Motor neuron (in vitro differentiated cells): ENCODE results near the gene ZNF891. TPM values are rescaled to one million over a fixed set of nuclear protein-coding genes. Genes with fewer than 3 reads are reported as not detected.
A peak's percentile ranks its signal among the peaks of the same experiment; 100 is the strongest.

Experiments used
- ATAC-seq, 8 experiments: fragments of 200-7000 bp; cut with Tn5 transposase; replicated peaks in 6 of 8; 2 replicates each; pipeline ENCODE4 v1.8.0; 2021; ENCODE audit warnings: mild to moderate bottlenecking in 8 of 8, moderate library complexity in 8 of 8
- H3K27ac ChIP-seq, 2 donors: fragments of 250-450 bp; sonication (Bioruptor Pico); 2 replicates each; pipeline ENCODE4 v1.9.0; 2021; ENCODE audit warnings: antibody characterized with exemption in 2 of 2, mild to moderate bottlenecking in 2 of 2, moderate library complexity in 1 of 2
- H3K4me1 ChIP-seq, 2 donors: fragments of 250-450 bp; sonication (Bioruptor Pico); replicated peaks in 1 of 2; 2 replicates each; pipeline ENCODE4 v1.6.1; 2021; ENCODE audit warnings: antibody characterized with exemption in 2 of 2, mild to moderate bottlenecking in 2 of 2, moderate library complexity in 1 of 2
- H3K4me3 ChIP-seq, 5 donors: fragments of 250-450 bp; sonication (Bioruptor Pico); 2 replicates each; pipeline ENCODE4 v1.9.0; 2021; ENCODE audit warnings: antibody characterized with exemption in 5 of 5, mild to moderate bottlenecking in 5 of 5, moderate library complexity in 4 of 5
- WGBS, 10 experiments: fragments of 450-650 bp; shearing (Covaris generic); methylation state at CpG; one replicate each; pipeline ENCODE4 v1.0.0; 2022; 5-methylcytosine and 5-hydroxymethylcytosine counted together
- in situ Hi-C, 9 experiments: fragments of 400-800 bp; cut with MboI; loops; one replicate each; pipeline ENCODE4 v1.15.0; 2021; ENCODE audit warnings: low sequenced_read_pairs in 9 of 9, low pct_unique_long_range_greater_than_20kb in 2 of 9; ENCODE audit not compliant: unreplicated experiment in 9 of 9
- total RNA-seq, 8 experiments: library from RNA; unstranded; fragments of 300-600 nt; gene quantifications; 2 replicates each; pipeline versions ENCODE4 v1.2.3 to v1.2.4, GENCODE V29; 2022

ZNF891 gene
- total RNA-seq: 1 to 10 TPM; 1.2 to 6.4 (median 4.1) TPM

GRCh38 chr12:133130038-133130807, at the start of gene ZNF891, which contains the start of gene ZNF10:
ZNF891 (minus strand) TSS chr12:133130274; CDS start chr12:133121918, 8,356 bp downstream.
ZNF10 (plus strand) TSS chr12:133130627; CDS start chr12:133144493, 13,866 bp downstream.
- peak; percentile 89 to 98 (median 97) for ATAC-seq
- Histone ChIP-seq H3K27ac (peak within 1 kb of the TSS; percentile 78 to 91), H3K4me3 (peak within 1 kb of the TSS; percentile 54 to 91 (median 73)), H3K4me1 (peaks cover 0 to 6% of the 10 kb centered on the region in 2 donors)
- in situ Hi-C loops: no loop called here
- 0 to 15% (median 1%) methylated on average over 2 to 18 of the region's 87 CpGs; no CpG with 5 or more reads in 6 of the 10 experiments for WGBS, 10 experiments

GRCh38 chr12:133174901-133175300, 44.8 kb upstream of the ZNF891 start:
- in situ Hi-C loops: no loop called here
- no peak for ATAC-seq
- Histone ChIP-seq H3K27ac (no peak overlapping the region), H3K4me3 (no peak overlapping the region), H3K4me1 (no peaks in the 10 kb centered on the region)
- 0 to 100% (median 50%) methylated on average over 1 of the region's 1 CpG; no CpG with 5 or more reads in 1 of the 10 experiments for WGBS, 10 experiments

GRCh38 chr12:133172491-133172890, 42.4 kb upstream of the ZNF891 start:
- in situ Hi-C loops: no loop called here
- ATAC-seq: peak in 1 of 8 experiments; percentile 74
- WGBS, 10 experiments: no CpG with 5 or more reads among the region's 1 CpG
- Histone ChIP-seq H3K4me3 (no peak overlapping the region), H3K4me1 (no peaks in the 10 kb centered on the region), H3K27ac (no peak overlapping the region)

- no peaks in the 10 kb centered on the region for H3K4me1 ChIP-seq
- WGBS, 10 experiments: 15 to 94% (median 83%) methylated on average over 1 to 3 of the region's 3 CpGs; no CpG with 5 or more reads in 2 of the 10 experiments
- no peak for ATAC-seq
Measured at GRCh38 chr12:133165776-133166175, 35.7 kb upstream of the ZNF891 start.

DNA sequence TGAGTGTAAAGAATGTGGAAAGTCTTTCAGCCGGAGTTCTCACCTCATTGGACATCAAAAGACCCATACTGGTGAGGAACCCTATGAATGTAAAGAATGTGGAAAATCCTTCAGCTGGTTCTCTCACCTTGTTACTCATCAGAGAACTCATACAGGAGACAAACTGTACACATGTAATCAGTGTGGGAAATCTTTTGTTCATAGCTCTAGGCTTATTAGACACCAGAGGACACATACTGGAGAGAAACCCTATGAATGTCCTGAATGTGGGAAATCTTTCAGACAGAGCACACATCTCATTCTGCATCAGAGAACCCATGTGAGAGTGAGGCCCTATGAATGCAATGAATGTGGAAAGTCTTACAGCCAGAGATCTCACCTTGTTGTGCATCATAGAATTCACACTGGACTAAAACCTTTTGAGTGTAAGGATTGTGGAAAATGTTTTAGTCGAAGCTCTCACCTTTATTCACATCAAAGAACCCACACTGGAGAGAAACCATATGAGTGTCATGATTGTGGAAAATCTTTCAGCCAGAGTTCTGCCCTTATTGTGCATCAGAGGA, 26.1 kb upstream of the ZNF891 start:
- in situ Hi-C loops: no loop called here
- Histone ChIP-seq H3K4me3 (no peak overlapping the region), H3K4me1 (no peaks in the 10 kb centered on the region), H3K27ac (no peak overlapping the region)
- 46 to 100% (median 100%) methylated on average over 1 to 2 of the region's 2 CpGs; no CpG with 5 or more reads in 3 of the 10 experiments for WGBS, 10 experiments
- ATAC-seq: no peak

More at GRCh38 chr12:133165776-133166175, 35.7 kb upstream of the ZNF891 start:
- in situ Hi-C loops: no loop called here
- H3K27ac ChIP-seq: no peak overlapping the region
- no peak overlapping the region for H3K4me3 ChIP-seq

- in situ Hi-C loops: no loop called here
- Histone ChIP-seq H3K4me3 (no peak overlapping the region), H3K27ac (no peak overlapping the region), H3K4me1 (no peaks in the 10 kb centered on the region)
- 50 to 100% (median 94%) methylated on average over 1 to 2 of the region's 2 CpGs; no CpG with 5 or more reads in 2 of the 10 experiments for WGBS, 10 experiments
- ATAC-seq: no peak
Measured at GRCh38 chr12:133145981-133146380, 15.9 kb upstream of the ZNF891 start.

DNA sequence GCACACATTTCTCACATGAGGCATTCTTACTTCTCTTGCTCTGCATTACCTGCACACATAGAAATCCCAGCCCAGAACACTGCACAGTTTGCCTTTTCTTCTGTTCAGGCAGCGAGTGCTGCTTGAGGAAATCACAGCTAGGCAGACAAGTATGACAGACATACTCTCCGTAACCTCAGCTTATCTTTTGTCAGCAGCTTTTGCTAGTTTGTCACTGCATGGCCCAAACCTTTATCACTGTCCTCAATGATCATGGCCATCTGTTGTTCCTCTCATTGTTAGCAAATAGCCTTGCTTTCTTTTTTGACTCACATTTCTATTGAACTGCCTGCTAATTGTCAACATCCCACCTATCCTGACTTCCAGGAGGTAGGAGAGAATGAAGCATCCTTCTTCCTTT, 5.7 kb upstream of the ZNF891 start:
- 57 to 100% (median 89%) methylated on average over 1 to 2 of the region's 2 CpGs; no CpG with 5 or more reads in 2 of the 10 experiments for WGBS, 10 experiments
- no peak for ATAC-seq
- in situ Hi-C loops: no loop called here

DNA sequence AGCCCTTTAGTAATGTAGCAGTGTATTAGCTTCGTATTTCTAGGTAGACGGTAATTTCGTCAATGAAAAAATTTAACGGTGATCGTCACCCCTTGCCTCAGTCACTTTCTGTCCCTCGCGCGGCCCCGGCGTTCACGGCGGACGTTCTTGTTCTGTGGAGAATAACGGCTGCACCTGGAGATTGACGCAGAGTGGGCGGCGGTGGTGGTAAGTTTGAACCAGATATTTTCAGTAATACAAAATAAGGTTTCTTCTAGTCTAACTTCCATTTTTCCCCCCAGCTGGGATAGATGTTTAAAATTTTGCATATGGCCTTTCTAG, 694 bp upstream of the ZNF891 start:
- Histone ChIP-seq H3K4me3 (peak overlapping the region; percentile 54 to 91 (median 73)), H3K4me1 (peaks cover 0 to 6% of the 10 kb centered on the region in 2 donors), H3K27ac (peak overlapping the region; percentile 78 to 91)
- ATAC-seq: peak in 4 of 8 experiments; percentile 0 to 12 (median 4)
- in situ Hi-C loops: no loop called here
- 0 to 42% (median 16%) methylated on average over 2 to 13 of the region's 17 CpGs; no CpG with 5 or more reads in 2 of the 10 experiments for WGBS, 10 experiments

More for the DNA sequence above, 5.7 kb upstream of the ZNF891 start:
- Histone ChIP-seq H3K4me1 (peaks cover 0 to 3% of the 10 kb centered on the region in 2 donors), H3K4me3 (no peak overlapping the region), H3K27ac (no peak overlapping the region)

DNA sequence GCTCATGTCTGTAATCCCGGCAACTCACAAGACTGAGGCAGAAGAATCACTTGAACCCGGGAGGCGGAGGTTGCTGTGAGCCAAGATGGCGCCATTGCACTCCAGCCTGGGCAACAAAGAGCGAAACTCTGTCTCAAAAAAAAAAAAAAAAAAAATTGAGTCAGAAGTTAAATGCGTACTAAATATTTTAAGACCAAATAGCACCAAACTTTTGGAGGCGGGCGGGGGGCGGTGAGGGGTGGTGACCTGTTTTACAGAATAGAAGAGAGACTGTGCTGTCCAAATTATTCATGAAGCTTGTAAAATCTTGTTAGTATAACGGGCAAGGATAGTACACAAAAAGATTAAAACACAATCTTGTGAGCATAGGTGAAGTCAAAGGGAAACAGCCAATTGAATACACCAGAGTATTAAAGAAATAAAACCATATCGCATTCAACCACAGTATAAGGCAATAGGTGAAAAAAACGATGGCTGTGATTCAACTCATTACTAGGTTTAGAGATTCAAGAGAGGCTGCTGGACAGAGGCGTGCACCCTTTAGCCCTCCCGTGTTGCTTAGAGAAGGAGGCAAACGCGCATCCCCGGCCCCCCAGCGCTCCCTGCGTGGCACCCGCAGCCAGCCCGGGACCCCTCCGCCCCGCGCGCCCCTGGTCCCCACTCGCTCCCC, 571 bp downstream of the ZNF891 start:
- in situ Hi-C loops: no loop called here
- 0 to 93% (median 63%) methylated on average over 1 to 12 of the region's 26 CpGs for WGBS, 10 experiments
- peak overlapping the region; percentile 78 to 91 for H3K27ac ChIP-seq
- peaks cover 0 to 6% of the 10 kb centered on the region in 2 donors for H3K4me1 ChIP-seq
- H3K4me3 ChIP-seq: peak overlapping the region; percentile 54 to 91 (median 73)
- ATAC-seq: peak in 2 of 8 experiments; percentile 15 to 16

DNA sequence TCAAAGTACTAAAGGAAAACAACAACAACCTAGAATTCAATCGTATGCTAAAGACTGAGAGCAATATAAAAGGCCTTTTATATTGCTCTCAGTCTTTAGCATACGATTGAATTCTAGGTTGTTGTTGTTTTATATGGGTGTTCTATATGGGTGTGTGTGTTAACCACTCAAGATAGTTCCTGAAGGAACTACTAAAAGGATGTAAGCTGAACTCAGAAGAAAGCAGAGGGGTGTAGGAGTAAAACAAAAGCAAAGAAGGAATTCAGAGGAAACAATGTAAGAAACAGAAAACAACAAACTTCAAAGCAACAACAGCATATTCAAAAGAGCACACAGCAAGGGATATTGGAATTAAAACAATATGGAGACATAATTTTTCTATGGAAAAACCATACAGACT, 5.4 kb downstream of the ZNF891 start:
- in situ Hi-C loops: no loop called here
- Histone ChIP-seq H3K4me1 (peaks cover 0 to 3% of the 10 kb centered on the region in 2 donors), H3K27ac (no peak overlapping the region), H3K4me3 (no peak overlapping the region)
- no peak for ATAC-seq
- WGBS, 10 experiments: 40 to 100% (median 100%) methylated on average over 1 to 2 of the region's 2 CpGs; no CpG with 5 or more reads in 1 of the 10 experiments

DNA sequence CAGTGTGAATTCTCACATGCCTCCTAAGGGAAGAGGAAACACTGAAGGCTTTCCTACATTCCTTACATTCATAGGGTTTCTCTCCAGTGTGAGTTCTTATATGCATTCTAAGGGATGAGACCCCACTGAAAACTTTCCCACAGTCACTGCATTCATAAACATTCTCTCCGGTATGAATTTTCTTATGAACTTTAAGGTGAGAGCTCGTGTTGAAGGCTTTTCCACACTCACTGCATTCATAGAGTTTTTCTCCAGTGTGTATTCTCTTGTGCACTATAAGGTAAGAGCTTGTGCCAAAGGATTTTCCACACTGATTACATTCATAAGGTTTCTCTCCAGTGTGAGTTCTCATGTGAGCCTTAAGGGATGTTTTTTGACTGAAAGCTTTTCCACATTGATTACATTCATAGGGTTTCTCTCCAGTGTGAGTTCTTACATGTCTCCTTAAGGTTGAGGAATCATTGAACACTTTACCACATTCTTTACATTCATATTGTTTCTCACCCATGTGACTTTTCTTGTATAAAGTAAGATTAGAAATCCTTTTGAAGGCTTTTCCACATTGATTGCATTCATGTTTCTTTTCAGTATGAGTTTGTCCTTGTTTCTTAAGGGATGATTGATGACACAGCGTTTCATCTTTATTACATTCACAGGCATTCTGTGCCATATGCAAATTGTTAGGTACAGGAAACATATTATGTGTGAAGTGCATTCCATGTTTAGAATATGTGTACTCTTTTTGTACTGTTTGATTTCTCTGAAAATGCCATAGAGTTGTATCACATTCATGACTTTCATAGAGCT, 9.5 kb downstream of the ZNF891 start:
- H3K27ac ChIP-seq: no peak overlapping the region
- H3K4me1 ChIP-seq: no peaks in the 10 kb centered on the region
- H3K4me3 ChIP-seq: no peak overlapping the region
- no peak for ATAC-seq
- WGBS, 10 experiments: 22 to 100% (median 93%) methylated on average over 1 to 3 of the region's 3 CpGs
- in situ Hi-C loops: no loop called here

DNA sequence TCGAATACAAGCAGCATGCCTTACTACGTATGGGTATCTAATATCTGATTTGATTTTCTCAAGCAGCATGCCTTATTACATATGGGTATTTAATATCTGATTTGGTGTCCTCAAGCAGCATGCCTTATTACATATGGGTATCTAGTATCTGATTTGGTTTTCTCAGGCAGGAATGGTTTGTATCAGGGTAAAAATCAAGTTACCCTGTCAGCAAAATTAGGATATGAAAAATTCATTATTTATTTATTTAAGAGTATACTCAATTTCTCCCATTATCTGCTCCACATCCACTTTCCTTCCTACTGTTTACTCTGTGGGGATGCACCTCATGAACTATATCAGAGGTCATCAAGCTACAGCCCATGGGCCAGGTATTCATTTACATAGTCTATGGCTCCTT, 21.9 kb downstream of the ZNF891 start:
- no peak overlapping the region for H3K27ac ChIP-seq
- WGBS, 10 experiments: 73 to 100% (median 86%) methylated on average over 1 to 2 of the region's 2 CpGs; no CpG with 5 or more reads in 4 of the 10 experiments
- no peaks in the 10 kb centered on the region for H3K4me1 ChIP-seq
- H3K4me3 ChIP-seq: no peak overlapping the region
- in situ Hi-C loops: no loop called here
- no peak for ATAC-seq
